SK-N-SH (cell line): ENCODE data around the gene FKBP4. TPM values are rescaled to one million over a fixed set of nuclear protein-coding genes. Genes with fewer than 3 reads are reported as not detected.

Source experiments
- CTCF ChIA-PET: fragments of 300-600, 350-600 bp; formaldehyde crosslinking; extraction: SDS; loops from one replicate; lab custom pipeline; 2021; lab: Yijun Ruan, JAX
- POLR2A ChIA-PET: fragments of 350-600 bp; sonication (Branson Sonifier 250); formaldehyde crosslinking; extraction: SDS; loops from one replicate; lab custom pipeline; 2020; ENCODE audit warnings: antibody characterized with exemption, inconsistent platforms; lab: Yijun Ruan, JAX
- DNase-seq: peaks from one replicate; pipeline ENCODE4 v3.0.0; 2012
- H2AFZ ChIP-seq: fragments of 200-600 bp; sonication (generic); 2 replicates; pipeline ENCODE4 v1.8.1; 2016; ENCODE audit warnings: antibody characterized with exemption, mild to moderate bottlenecking, low read depth
- H3F3A ChIP-seq: fragments of 200-600 bp; sonication (generic); replicated peaks from 2 replicates; pipeline ENCODE3; 2016; ENCODE audit warnings: antibody characterized with exemption, mild to moderate bottlenecking; ENCODE audit not compliant: insufficient read depth
- H3K27ac ChIP-seq, 2 experiments: fragments of 200-500 bp in 1 of 2; fragments of 200-600 bp in 1 of 2; sonication (Bioruptor generic) in 1 of 2; sonication (generic), shearing (Covaris generic) in 1 of 2; 2 replicates each; pipeline versions ENCODE4 v1.5.1 to v1.6.1; 2014 to 2016; ENCODE audit warnings: low read depth in 2 of 2, inconsistent platforms in 1 of 2, low read length in 1 of 2, mild to moderate bottlenecking in 1 of 2, mixed read lengths in 1 of 2
- H3K27me3 ChIP-seq: fragments of 200-600 bp; sonication (generic), shearing (Covaris generic); 2 replicates; pipeline ENCODE4 v1.6.1; 2016; ENCODE audit warnings: mixed run types; ENCODE audit not compliant: insufficient read depth
- H3K36me3 ChIP-seq, 2 experiments: fragments of 200-500 bp in 1 of 2; fragments of 200-600 bp in 1 of 2; sonication (Bioruptor generic) in 1 of 2; sonication (generic) in 1 of 2; replicated peaks in 1 of 2; 2 replicates each; pipeline versions ENCODE3 to v1.5.1; 2014 to 2016; ENCODE audit warnings: low read length in 1 of 2, mild to moderate bottlenecking in 1 of 2; ENCODE audit not compliant: insufficient read depth in 2 of 2, control insufficient read depth in 1 of 2
- H3K4me1 ChIP-seq, 2 experiments: fragments of 200-500 bp in 1 of 2; fragments of 200-600 bp in 1 of 2; sonication (Bioruptor generic) in 1 of 2; sonication (generic), shearing (Covaris generic) in 1 of 2; 2 replicates each; pipeline versions ENCODE4 v1.5.1 to v1.6.1; 2014 to 2016; ENCODE audit warnings: low read depth in 1 of 2, low read length in 1 of 2, mixed run types in 1 of 2; ENCODE audit not compliant: insufficient read depth in 2 of 2, control insufficient read depth in 1 of 2
- H3K4me2 ChIP-seq: fragments of 200-600 bp; sonication (generic), shearing (Covaris generic); 2 replicates; pipeline ENCODE4 v1.6.1; 2017; ENCODE audit warnings: mixed run types
- H3K4me3 ChIP-seq, 2 experiments: fragments of 200-500 bp in 1 of 2; fragments of 200-600 bp in 1 of 2; sonication (Bioruptor generic) in 1 of 2; sonication (generic), shearing (Covaris generic) in 1 of 2; 2 replicates each; pipeline versions ENCODE4 v1.5.1 to v1.8.1; 2014 to 2016; ENCODE audit warnings: low read depth in 2 of 2, inconsistent platforms in 1 of 2, low read length in 1 of 2, mild to moderate bottlenecking in 1 of 2, mixed read lengths in 1 of 2, moderate library complexity in 1 of 2
- H3K79me2 ChIP-seq: fragments of 200-600 bp; sonication (generic); 2 replicates; pipeline ENCODE4 v1.8.1; 2017; ENCODE audit warnings: mild to moderate bottlenecking; ENCODE audit not compliant: insufficient read depth
- H3K9ac ChIP-seq: fragments of 200-600 bp; sonication (generic); 2 replicates; pipeline ENCODE4 v1.6.1; 2017; ENCODE audit warnings: mixed run types
- H3K9me2 ChIP-seq: fragments of 200-600 bp; sonication (generic); 2 replicates; pipeline ENCODE4 v1.6.1; 2017; ENCODE audit warnings: mixed run types
- H3K9me3 ChIP-seq: fragments of 200-600 bp; sonication (generic); 2 replicates; pipeline ENCODE4 v1.6.1; 2017; ENCODE audit warnings: mixed run types, mild to moderate bottlenecking, moderate library complexity
- H4K20me1 ChIP-seq: fragments of 200-600 bp; sonication (generic); 2 replicates; pipeline ENCODE4 v1.6.1; 2017; ENCODE audit warnings: mild to moderate bottlenecking, mixed run types; ENCODE audit not compliant: insufficient read depth
- CTCF ChIP-seq: fragments of 200-600 bp; sonication (generic); IDR thresholded peaks from 2 replicates; pipeline ENCODE4 v1.6.1; 2017; ENCODE audit warnings: antibody characterized with exemption, mild to moderate bottlenecking, moderate library complexity
- ELF1 ChIP-seq: IDR thresholded peaks from 2 replicates; pipeline ENCODE4 v1.4.0; 2012
- EP300 ChIP-seq, 2 experiments: IDR thresholded peaks; 2 replicates each; pipeline versions ENCODE4 v1.4.0 to v1.6.1; 2012; ENCODE audit warnings: borderline replicate concordance in 1 of 2, low read depth in 1 of 2, low read length in 1 of 2
- FOSL2 ChIP-seq: IDR thresholded peaks from 2 replicates; pipeline ENCODE4 v1.4.0; 2012; ENCODE audit warnings: low read depth, mild to moderate bottlenecking, moderate library complexity, borderline replicate concordance
- FOXJ3 ChIP-seq: sonication (generic); formaldehyde crosslinking; IDR thresholded peaks from 2 replicates; pipeline ENCODE4 v1.5.1; 2020; ENCODE audit warnings: mild to moderate bottlenecking, missing genetic modification reagents
- FOXM1 ChIP-seq: IDR thresholded peaks from 2 replicates; pipeline ENCODE4 v1.4.0; 2012; ENCODE audit warnings: low read depth, mild to moderate bottlenecking
- GABPA ChIP-seq: IDR thresholded peaks from 2 replicates; pipeline ENCODE4 v1.4.0; 2012; ENCODE audit warnings: low read depth, mild to moderate bottlenecking
- JUND ChIP-seq: IDR thresholded peaks from 2 replicates; pipeline ENCODE4 v1.4.0; 2012
- MEF2A ChIP-seq: IDR thresholded peaks from 2 replicates; pipeline ENCODE4 v1.4.0; 2012; ENCODE audit warnings: low read depth, borderline replicate concordance
- MXI1 ChIP-seq: IDR thresholded peaks from 2 replicates; pipeline ENCODE4 v1.6.1; 2012; ENCODE audit warnings: mild to moderate bottlenecking, low read depth, low read length, improper control_type of control experiment
- NRF1 ChIP-seq: IDR thresholded peaks from 2 replicates; pipeline ENCODE4 v1.6.1; 2012; ENCODE audit warnings: low read depth, mild to moderate bottlenecking, low read length
- PBX3 ChIP-seq: IDR thresholded peaks from 2 replicates; pipeline ENCODE4; 2012
- POLR2AphosphoS5 ChIP-seq: IDR thresholded peaks from 2 replicates; pipeline ENCODE4 v1.6.1; 2012; ENCODE audit warnings: low read depth, low read length
- RCOR1 ChIP-seq: fragments of 150-350 bp; IDR thresholded peaks from 2 replicates; pipeline ENCODE4 v1.6.1; 2017; ENCODE audit warnings: antibody characterized with exemption, low read length
- SIN3A ChIP-seq: IDR thresholded peaks from 2 replicates; pipeline ENCODE4 v1.6.1; 2012; ENCODE audit warnings: low read depth, mild to moderate bottlenecking, low read length, moderate library complexity, borderline replicate concordance
- SMC3 ChIP-seq: IDR thresholded peaks from 2 replicates; pipeline ENCODE4 v1.6.1; 2012; ENCODE audit warnings: low read depth, low read length, improper control_type of control experiment
- TAF1 ChIP-seq: IDR thresholded peaks from 2 replicates; pipeline ENCODE4 v1.6.1; 2012; ENCODE audit warnings: low read depth, mild to moderate bottlenecking, low read length, moderate library complexity, borderline replicate concordance
- TEAD4 ChIP-seq: IDR thresholded peaks from 2 replicates; pipeline ENCODE4 v1.4.0; 2012; ENCODE audit warnings: mild to moderate bottlenecking, borderline replicate concordance; ENCODE audit not compliant: insufficient read depth
- ZBTB33 ChIP-seq: IDR thresholded peaks from 2 replicates; pipeline ENCODE4 v1.4.0; 2012; ENCODE audit warnings: low read depth, borderline replicate concordance
- WGBS: methylation state at CpG from one replicate; pipeline ENCODE4 v1.1.6; 2017; ENCODE audit warnings: low lambda C conversion rate; 5-methylcytosine and 5-hydroxymethylcytosine counted together
- polyA plus RNA-seq, 3 experiments: library from polyadenylated mRNA; depleted of rRNA; stranded (reverse); fragments of >200 nt; gene quantifications; 2 replicates each; pipeline ENCODE4 v1.2.3, GENCODE V29; 2012
- TF ChIP-seq, protein P1 (sequence below): IDR thresholded peaks from 2 replicates; pipeline ENCODE4 v1.4.0; 2012; ENCODE audit warnings: low read depth
- TF ChIP-seq, protein P2 (sequence below): fragments of 150-350 bp; IDR thresholded peaks from 2 replicates; pipeline ENCODE4 v1.6.1; 2016; ENCODE audit warnings: mild to moderate bottlenecking, low read depth, low read length

FKBP4 gene
- polyA plus RNA-seq, 1 of the 3 experiments (the other 2 are of a cell fraction), result 53.2 TPM

- TF ChIP-seq SMC3, result no peak
- TF ChIP-seq, protein P1, sequence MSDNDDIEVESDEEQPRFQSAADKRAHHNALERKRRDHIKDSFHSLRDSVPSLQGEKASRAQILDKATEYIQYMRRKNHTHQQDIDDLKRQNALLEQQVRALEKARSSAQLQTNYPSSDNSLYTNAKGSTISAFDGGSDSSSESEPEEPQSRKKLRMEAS, result no peak
Observed at GRCh38 chr12:2826036-2826435, 31.3 kb downstream of the FKBP4 start (continued).

DNA sequence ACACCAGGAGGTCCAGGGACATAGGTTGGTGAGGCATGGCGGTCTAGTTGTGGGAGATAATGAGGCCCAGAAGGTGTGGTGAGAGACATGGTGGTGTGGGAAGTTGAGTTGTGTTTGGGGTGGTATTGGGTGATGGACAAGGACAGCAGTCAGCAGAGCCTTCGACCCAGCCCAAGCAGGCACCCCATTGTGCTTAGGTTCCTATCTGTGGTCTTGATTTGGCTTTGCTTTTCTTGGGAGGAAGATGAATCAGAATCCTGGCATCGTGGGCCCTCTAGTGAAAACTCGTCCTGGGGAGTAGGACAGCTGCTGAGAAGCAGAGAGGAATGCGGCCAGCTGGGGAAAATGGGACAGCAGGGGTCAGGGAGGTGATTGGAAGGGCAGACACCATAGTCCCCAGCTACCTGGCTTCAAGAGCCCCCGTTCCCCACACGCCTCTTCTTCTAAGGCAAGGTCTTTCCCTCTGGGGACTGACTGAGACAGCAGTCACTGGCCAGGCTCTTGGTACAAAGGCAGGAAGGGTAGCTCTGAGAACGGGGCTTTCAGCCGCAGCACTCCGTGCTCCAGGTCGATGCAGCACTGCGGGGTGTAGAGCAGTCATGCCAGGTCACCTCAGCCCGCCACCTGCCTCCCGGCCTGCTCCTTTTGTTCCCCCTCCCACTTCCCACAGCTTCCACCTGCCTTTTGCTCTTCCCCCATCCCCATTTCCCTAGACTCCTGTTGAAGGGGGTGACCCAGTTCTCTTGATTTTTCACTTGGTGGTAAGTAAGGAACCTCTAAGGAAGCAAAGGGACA lies 32.1 kb downstream of the FKBP4 start:
- Histone ChIP-seq H3K4me3 (no peak overlapping the region), H4K20me1 (no peaks in the 10 kb centered on the region), H3K4me1 (no peaks in the 10 kb centered on the region), H3F3A (no peaks in the 10 kb centered on the region), H2AFZ (no peak overlapping the region), H3K27me3 (no peaks in the 10 kb centered on the region), H3K9me3 (no peaks in the 10 kb centered on the region), H3K27ac (no peak overlapping the region), H3K9me2 (no peaks in the 10 kb centered on the region), H3K9ac (no peak overlapping the region), H3K36me3 (peaks cover 14 to 54% of the 10 kb centered on the region in 2 experiments), H3K4me2 (no peak overlapping the region), H3K79me2 (no peaks in the 10 kb centered on the region)
- CTCF ChIA-PET, result no interaction called here
- whole genome bisulfite sequencing, result 86% methylated on average over 14 of the region's 14 CpGs
- POLR2A ChIA-PET, result no interaction called here
- no peak for TF ChIP-seq ZBTB33
- TF ChIP-seq SIN3A, result no peak
- DNase-seq, result no peak

DNA sequence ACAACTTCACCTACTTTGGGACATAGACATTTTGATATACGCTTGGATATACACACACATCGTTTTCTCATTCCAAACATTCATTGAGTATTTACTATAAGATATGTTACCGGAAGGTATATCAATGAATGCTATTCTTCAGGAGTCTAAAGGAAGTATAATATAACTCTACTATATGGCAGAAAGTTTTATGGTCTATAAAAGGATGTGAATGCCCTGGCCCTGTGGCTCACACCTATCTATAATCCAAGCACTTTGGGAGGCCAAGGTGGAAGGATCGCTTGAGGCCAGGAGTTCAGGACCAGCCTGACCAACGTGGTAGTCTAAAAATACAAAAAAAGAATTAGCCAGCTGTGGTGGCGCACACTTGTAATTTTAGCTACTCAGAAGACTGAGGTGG lies 34.5 kb downstream of the FKBP4 start:
- no peaks in the 10 kb centered on the region for H3K27me3 ChIP-seq
- no peak overlapping the region for H3K27ac ChIP-seq
- H4K20me1 ChIP-seq, result no peaks in the 10 kb centered on the region
- no peak overlapping the region for H3K4me3 ChIP-seq
- no peak for DNase-seq
- H3K9me3 ChIP-seq, result no peaks in the 10 kb centered on the region
- no peaks in the 10 kb centered on the region; a peak in 2 of 4 replicates for H3K4me1 ChIP-seq
- peaks cover 12 to 31% of the 10 kb centered on the region in 2 experiments for H3K36me3 ChIP-seq
- H3K9me2 ChIP-seq, result no peaks in the 10 kb centered on the region
- no peak overlapping the region for H2AFZ ChIP-seq
- no peak overlapping the region for H3K9ac ChIP-seq
- H3K79me2 ChIP-seq, result no peaks in the 10 kb centered on the region
- 93% methylated on average over 6 of the region's 6 CpGs for WGBS
- CTCF ChIA-PET, result no interaction called here
- H3K4me2 ChIP-seq, result no peak overlapping the region
- H3F3A ChIP-seq, result no peaks in the 10 kb centered on the region
- POLR2A ChIA-PET, result no interaction called here
- TF ChIP-seq JUND (no peak), RCOR1 (no peak), POLR2AphosphoS5 (no peak), GABPA (no peak), SMC3 (no peak), TEAD4 (no peak), MXI1 (no peak), EP300 (IDR thresholded peaks at IDR 0.05; ENCODE audit: borderline replicate concordance in 1 of 2, low read depth in 1 of 2, low read length in 1 of 2) (no peak), FOXJ3 (CRISPR knock-in tag) (no peak), FOXM1 (no peak), NRF1 (no peak), PBX3 (no peak), MEF2A (no peak), TAF1 (no peak), ELF1 (no peak), FOSL2 (no peak), CTCF (no peak)
- TF ChIP-seq, protein P2, sequence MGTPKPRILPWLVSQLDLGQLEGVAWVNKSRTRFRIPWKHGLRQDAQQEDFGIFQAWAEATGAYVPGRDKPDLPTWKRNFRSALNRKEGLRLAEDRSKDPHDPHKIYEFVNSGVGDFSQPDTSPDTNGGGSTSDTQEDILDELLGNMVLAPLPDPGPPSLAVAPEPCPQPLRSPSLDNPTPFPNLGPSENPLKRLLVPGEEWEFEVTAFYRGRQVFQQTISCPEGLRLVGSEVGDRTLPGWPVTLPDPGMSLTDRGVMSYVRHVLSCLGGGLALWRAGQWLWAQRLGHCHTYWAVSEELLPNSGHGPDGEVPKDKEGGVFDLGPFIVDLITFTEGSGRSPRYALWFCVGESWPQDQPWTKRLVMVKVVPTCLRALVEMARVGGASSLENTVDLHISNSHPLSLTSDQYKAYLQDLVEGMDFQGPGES, result no peak
